H9 (cell line): ENCODE measurements around the gene C1GALT1C1. TPM values are rescaled to one million over a fixed set of nuclear protein-coding genes. Genes with fewer than 3 reads are reported as not detected.

ENCODE experiments used
- DNase-seq: peaks from one replicate; pipeline ENCODE4 v3.0.0-alpha.2; 2017
- H2AFZ ChIP-seq: one replicate; pipeline ENCODE4 v1.6.1; 2013; ENCODE audit warnings: mild to moderate bottlenecking, low read length, control low read depth, moderate library complexity
- H2AK5ac ChIP-seq: 2 replicates; pipeline ENCODE4 v1.6.1; 2013; ENCODE audit warnings: low read length, control low read depth, mixed read lengths; ENCODE audit not compliant: insufficient read length
- H2BK120ac ChIP-seq: one replicate; pipeline ENCODE4 v1.6.1; 2013; ENCODE audit warnings: low read depth, mild to moderate bottlenecking, low read length, control low read depth, inconsistent platforms; ENCODE audit not compliant: poor library complexity, severe bottlenecking
- H2BK12ac ChIP-seq: 2 replicates; pipeline ENCODE4 v1.6.1; 2013; ENCODE audit warnings: low read length, control low read depth, mixed read lengths, low read depth; ENCODE audit not compliant: insufficient read length
- H2BK15ac ChIP-seq: 2 replicates; pipeline ENCODE4 v1.6.1; 2013; ENCODE audit warnings: low read depth, low read length, control low read depth
- H2BK20ac ChIP-seq: one replicate; pipeline ENCODE4 v1.6.1; 2013; ENCODE audit warnings: low read depth, mild to moderate bottlenecking, low read length, control low read depth, inconsistent platforms; ENCODE audit not compliant: poor library complexity, severe bottlenecking
- H2BK5ac ChIP-seq: 2 replicates; pipeline ENCODE4 v1.6.1; 2013; ENCODE audit warnings: low read length, control low read depth, mixed read lengths; ENCODE audit not compliant: insufficient read length
- H3K14ac ChIP-seq: 2 replicates; pipeline ENCODE4 v1.6.1; 2013; ENCODE audit warnings: low read length, control low read depth; ENCODE audit not compliant: insufficient read depth
- H3K18ac ChIP-seq: 2 replicates; pipeline ENCODE4 v1.6.1; 2013; ENCODE audit warnings: low read depth, mild to moderate bottlenecking, mixed read lengths, low read length, control low read depth; ENCODE audit not compliant: insufficient read length
- H3K23ac ChIP-seq: 2 replicates; pipeline ENCODE4 v1.6.1; 2013; ENCODE audit warnings: low read length, control low read depth, mixed read lengths, low read depth; ENCODE audit not compliant: insufficient read length
- H3K23me2 ChIP-seq: 2 replicates; pipeline ENCODE4 v1.6.1; 2013; ENCODE audit warnings: low read depth, mild to moderate bottlenecking, mixed read lengths, low read length, control low read depth; ENCODE audit not compliant: insufficient read length, poor library complexity, severe bottlenecking
- H3K27ac ChIP-seq: 2 replicates; pipeline ENCODE4 v1.5.1; 2013; ENCODE audit warnings: low read length, control low read depth, mixed read lengths, low read depth; ENCODE audit not compliant: insufficient read length
- H3K27me3 ChIP-seq: 2 replicates; pipeline ENCODE4 v1.6.1; 2013; ENCODE audit warnings: low read length, control low read depth, inconsistent platforms; ENCODE audit not compliant: insufficient read depth
- H3K4ac ChIP-seq: 2 replicates; pipeline ENCODE4 v1.6.1; 2013; ENCODE audit warnings: low read depth, mild to moderate bottlenecking, control low read depth, inconsistent platforms, low read length, moderate library complexity
- H3K4me1 ChIP-seq: 2 replicates; pipeline ENCODE4 v1.6.1; 2013; ENCODE audit warnings: low read length, control low read depth, inconsistent platforms; ENCODE audit not compliant: insufficient read depth
- H3K4me2 ChIP-seq: 2 replicates; pipeline ENCODE4 v1.6.1; 2013; ENCODE audit warnings: low read length, control low read depth, mixed read lengths; ENCODE audit not compliant: insufficient read length, insufficient read depth
- H3K56ac ChIP-seq: 2 replicates; pipeline ENCODE4 v1.6.1; 2013; ENCODE audit warnings: low read depth, mild to moderate bottlenecking, mixed read lengths, low read length, control low read depth; ENCODE audit not compliant: insufficient read length
- H3K79me1 ChIP-seq: 2 replicates; pipeline ENCODE4 v1.6.1; 2013; ENCODE audit warnings: low read depth, mild to moderate bottlenecking, moderate library complexity, low read length, control low read depth, inconsistent platforms; ENCODE audit not compliant: insufficient read depth, poor library complexity, severe bottlenecking
- H3K79me2 ChIP-seq: 2 replicates; pipeline ENCODE4 v1.6.1; 2013; ENCODE audit warnings: low read length, control low read depth, inconsistent platforms; ENCODE audit not compliant: insufficient read depth
- H3K9ac ChIP-seq: 2 replicates; pipeline ENCODE4 v1.6.1; 2013; ENCODE audit warnings: low read length, control low read depth, mixed read lengths; ENCODE audit not compliant: insufficient read length; ENCODE audit errors: extremely low read depth
- H3K9me3 ChIP-seq: one replicate; pipeline ENCODE4 v1.6.1; 2013; ENCODE audit warnings: low read depth, low read length, inconsistent platforms; ENCODE audit not compliant: control insufficient read depth
- H3T11ph ChIP-seq: one replicate; pipeline ENCODE4 v1.6.1; 2013; ENCODE audit warnings: mild to moderate bottlenecking, low read length, control low read depth, inconsistent platforms
- H4K20me1 ChIP-seq: one replicate; pipeline ENCODE4 v1.6.1; 2013; ENCODE audit not compliant: control insufficient read depth, insufficient read length, insufficient read depth
- H4K5ac ChIP-seq: 2 replicates; pipeline ENCODE4 v1.6.1; 2013; ENCODE audit warnings: low read depth, mild to moderate bottlenecking, mixed read lengths, low read length, control low read depth; ENCODE audit not compliant: insufficient read length
- H4K8ac ChIP-seq: replicated peaks from 2 replicates; pipeline ENCODE4 v1.6.1; 2013; ENCODE audit warnings: low read length, control low read depth, mixed read lengths, low read depth; ENCODE audit not compliant: insufficient read length
- H4K91ac ChIP-seq: 2 replicates; pipeline ENCODE4 v1.6.1; 2013; ENCODE audit warnings: low read depth, mild to moderate bottlenecking, moderate library complexity, mixed read lengths, low read length, control low read depth; ENCODE audit not compliant: insufficient read length
- H3K27ac Mint-ChIP-seq, 3 experiments: 2 replicates in 2 of 3; 3 replicates in 1 of 3; pipeline ENCODE4 v1.8.0; 2020 to 2021; ENCODE audit warnings: mixed read lengths in 3 of 3, mild to moderate bottlenecking in 1 of 3, moderate library complexity in 1 of 3
- H3K27me3 Mint-ChIP-seq: 2 replicates; pipeline ENCODE4 v1.8.0; 2021; ENCODE audit warnings: low read depth, mild to moderate bottlenecking, moderate library complexity, mixed read lengths
- H3K36me3 Mint-ChIP-seq, 3 experiments: 2 replicates in 2 of 3; 3 replicates in 1 of 3; pipeline ENCODE4 v1.8.0; 2020 to 2021; ENCODE audit warnings: low read depth in 3 of 3, mixed read lengths in 3 of 3; ENCODE audit not compliant: insufficient read depth in 1 of 3
- H3K4me1 Mint-ChIP-seq, 2 experiments: 2 replicates each; pipeline ENCODE4 v1.8.0; 2020; ENCODE audit warnings: mixed read lengths in 2 of 2
- H3K4me3 Mint-ChIP-seq, 2 experiments: 2 replicates in 1 of 2; 3 replicates in 1 of 2; pipeline ENCODE4 v1.8.0; 2020 to 2021; ENCODE audit warnings: mild to moderate bottlenecking in 2 of 2, mixed read lengths in 2 of 2, moderate library complexity in 1 of 2
- H3K9me3 Mint-ChIP-seq, 2 experiments: 2 replicates in 1 of 2; 3 replicates in 1 of 2; pipeline ENCODE4 v1.8.0; 2020; ENCODE audit warnings: mild to moderate bottlenecking in 2 of 2, mixed read lengths in 2 of 2, moderate library complexity in 1 of 2
- CTCF ChIP-seq: fragments of 200-600 bp; sonication (generic); conservative IDR thresholded peaks from 3 replicates; pipeline ENCODE4 v1.8.0; 2021; ENCODE audit warnings: antibody characterized with exemption, mild to moderate bottlenecking
- WGBS: extraction: QIAGEN DNeasy Blood & Tissue Kit; methylation state at CpG from one replicate; pipeline ENCODE4 v1.1.7; 2013; ENCODE audit warnings: missing lambda C conversion rate, low lambda C conversion rate, mixed read lengths; ENCODE audit not compliant: insufficient read length; ENCODE audit errors: extremely low coverage; 5-methylcytosine and 5-hydroxymethylcytosine counted together
- total RNA-seq: library from RNA; stranded (reverse); gene quantifications from 2 replicates; pipeline ENCODE4 v1.2.1, GENCODE V29; 2021

C1GALT1C1 gene
- total RNA-seq, 1 experiment from 2014 or later: 16.0 TPM

- no peak overlapping the region for H3K4ac ChIP-seq
- H3K36me3 Mint-ChIP-seq: peaks cover 0 to 2% (median 2%) of the 10 kb centered on the region in 3 experiments; a peak in 5 of 7 replicates
- no peak overlapping the region for H2AK5ac ChIP-seq
- TF ChIP-seq CTCF: no peak
- H2AFZ ChIP-seq: no peak overlapping the region
- H3T11ph ChIP-seq: no peak overlapping the region
- no peaks in the 10 kb centered on the region for H3K79me1 ChIP-seq
- no peak for DNase-seq
- H3K23me2 ChIP-seq: no peaks in the 10 kb centered on the region
- H4K8ac ChIP-seq: no peak overlapping the region
- H3K18ac ChIP-seq: no peak overlapping the region
- no peaks in the 10 kb centered on the region for H3K4me1 ChIP-seq
- no peak overlapping the region for H3K14ac ChIP-seq
- no peak overlapping the region for H2BK120ac ChIP-seq
- peaks cover 56 to 61% of the 10 kb centered on the region in 2 experiments for H3K9me3 Mint-ChIP-seq
- H3K23ac ChIP-seq: no peak overlapping the region
- no peaks in the 10 kb centered on the region for H3K79me2 ChIP-seq
- H3K27me3 Mint-ChIP-seq: no peaks in the 10 kb centered on the region; the same call in 1 of the 2 replicates
- H2BK20ac ChIP-seq: no peak overlapping the region
- no peak overlapping the region for H3K4me2 ChIP-seq
- no peak overlapping the region for H3K27ac ChIP-seq
- no peak overlapping the region for H2BK5ac ChIP-seq
- H4K20me1 ChIP-seq: no peaks in the 10 kb centered on the region
- no peaks in the 10 kb centered on the region for H3K27me3 ChIP-seq
- H3K9ac ChIP-seq: no peak overlapping the region
- no CpG with 5 or more reads among the region's 4 CpGs for WGBS
- H3K4me1 Mint-ChIP-seq: no peaks in the 10 kb centered on the region
- no peak overlapping the region for H3K27ac Mint-ChIP-seq
- H3K4me3 Mint-ChIP-seq: no peak overlapping the region
- H2BK15ac ChIP-seq: no peak overlapping the region
- no peak overlapping the region for H4K5ac ChIP-seq
- no peak overlapping the region for H3K56ac ChIP-seq
- peaks cover 8% of the 10 kb centered on the region for H3K9me3 ChIP-seq
- no peak overlapping the region for H2BK12ac ChIP-seq
- H4K91ac ChIP-seq: no peak overlapping the region
These were observed 17.3 kb upstream of the C1GALT1C1 start for GRCh38 chrX:120647127-120647526.
